K562 (cell line): ENCODE results near the gene TYSND1. TPM values are rescaled to one million over a fixed set of nuclear protein-coding genes. Genes with fewer than 3 reads are reported as not detected.

Experiments
- ATAC-seq: fragments of 200-7000 bp; cut with Tn5 transposase; 3 replicates; pipeline ENCODE4 v1.9.1; 2020; ENCODE audit warnings: moderate library complexity
- BruUV-seq: library from RNA; stranded (reverse); fragments of 400-500 nt; replicated peaks from 2 replicates; lab custom pipeline; 2021; lab: Mats Ljungman, UMichigan
- CTCF ChIA-PET: fragments of 300-600 bp; formaldehyde crosslinking; extraction: SDS; loops from one replicate; lab custom pipeline; 2021; ENCODE audit warnings: low intra/inter-chr PET ratio; lab: Yijun Ruan, JAX
- POLR2A ChIA-PET: fragments of 300-600, 350-650 bp; sonication (Branson Sonifier 250); formaldehyde crosslinking; extraction: SDS; loops from one replicate; lab custom pipeline; 2021; ENCODE audit warnings: antibody characterized with exemption, inconsistent platforms; lab: Yijun Ruan, JAX
- DNase-seq, 4 experiments: peaks; one replicate each; pipeline versions ENCODE4 v3.0.0 to v3.0.0-alpha.2; 2011 to 2018; ENCODE audit warnings: low spot score in 3 of 4, mixed read lengths in 3 of 4; ENCODE audit errors: extremely low read depth in 1 of 4
- FAIRE-seq: peaks from 2 replicates; lab custom pipeline; 2011; peaks lifted over from hg19 to GRCh38; lab: Jason Lieb, UNC
- H2AFZ ChIP-seq: 2 replicates; pipeline ENCODE4 v1.6.0; 2011; ENCODE audit warnings: low read depth, low read length, control low read depth, inconsistent platforms
- H3K27ac ChIP-seq: fragments of 200-600 bp; 3 replicates; pipeline ENCODE4 v1.8.0; 2011; ENCODE audit warnings: low read depth, mild to moderate bottlenecking, control low read depth, inconsistent platforms, low read length, moderate library complexity, mixed read lengths; ENCODE audit errors: extremely low read depth
- H3K27me3 ChIP-seq, 2 experiments: fragments of 300-600 bp in 1 of 2; 2 replicates in 1 of 2; 3 replicates in 1 of 2; pipeline versions ENCODE4 v1.6.0 to v1.8.0; 2011; ENCODE audit warnings: inconsistent platforms in 2 of 2, low read length in 2 of 2, mild to moderate bottlenecking in 1 of 2, mixed read lengths in 1 of 2, moderate library complexity in 1 of 2; ENCODE audit not compliant: control insufficient read depth in 2 of 2, insufficient read depth in 2 of 2
- H3K36me3 ChIP-seq: fragments of 300-600 bp; 3 replicates; pipeline ENCODE4 v1.8.0; 2011; ENCODE audit warnings: mild to moderate bottlenecking, low read length, inconsistent platforms; ENCODE audit not compliant: control insufficient read depth, insufficient read depth
- H3K4me1 ChIP-seq, 2 experiments: fragments of 200-600 bp in 1 of 2; replicated peaks in 1 of 2; 2 replicates in 1 of 2; 3 replicates in 1 of 2; pipeline versions ENCODE4 v1.5.1 to v1.8.0; 2011; ENCODE audit warnings: inconsistent platforms in 2 of 2, low read length in 2 of 2, mild to moderate bottlenecking in 1 of 2, mixed read lengths in 1 of 2, moderate library complexity in 1 of 2; ENCODE audit not compliant: control insufficient read depth in 2 of 2, insufficient read depth in 2 of 2
- H3K4me2 ChIP-seq: 2 replicates; pipeline ENCODE4 v1.6.1; 2011; ENCODE audit warnings: low read length, control low read depth, inconsistent platforms, mixed read lengths; ENCODE audit not compliant: insufficient read depth
- H3K4me3 ChIP-seq: fragments of 200-600 bp; sonication (generic), shearing (Covaris generic); 2 replicates; pipeline ENCODE4 v1.5.1; 2016; ENCODE audit warnings: control low read depth, inconsistent platforms
- H3K79me2 ChIP-seq: fragments of 200-600 bp; 3 replicates; pipeline ENCODE4 v1.8.0; 2011; ENCODE audit warnings: low read length, inconsistent platforms; ENCODE audit not compliant: control insufficient read depth, insufficient read depth
- H3K9ac ChIP-seq, 2 experiments: 2 replicates each; pipeline versions ENCODE4 v1.6.0 to v1.6.1; 2011; ENCODE audit warnings: low read depth in 2 of 2, low read length in 2 of 2, control low read depth in 1 of 2, inconsistent platforms in 1 of 2, mild to moderate bottlenecking in 1 of 2, mixed read lengths in 1 of 2; ENCODE audit not compliant: insufficient read depth in 1 of 2
- H3K9me1 ChIP-seq: one replicate; pipeline ENCODE4 v1.6.0; 2011; ENCODE audit warnings: inconsistent platforms, mild to moderate bottlenecking, low read length, moderate library complexity; ENCODE audit not compliant: control insufficient read depth, insufficient read depth
- H3K9me3 ChIP-seq: replicated peaks from 2 replicates; pipeline ENCODE4 v1.5.1; 2011; ENCODE audit warnings: low read depth, low read length, inconsistent platforms; ENCODE audit not compliant: control insufficient read depth, insufficient read depth
- H4K20me1 ChIP-seq: replicated peaks from 2 replicates; pipeline ENCODE4 v1.6.1; 2011; ENCODE audit warnings: low read length, inconsistent platforms, mixed read lengths; ENCODE audit not compliant: control insufficient read depth, insufficient read depth
- DNMT1 ChIP-seq: fragments of 450-650 bp; IDR thresholded peaks from 2 replicates; pipeline ENCODE4 v1.6.1; 2016; ENCODE audit warnings: antibody characterized with exemption, mild to moderate bottlenecking
- HDAC2 ChIP-seq: fragments of 450-650 bp; IDR thresholded peaks from 2 replicates; pipeline ENCODE4 v1.6.1; 2016; ENCODE audit warnings: mild to moderate bottlenecking
- PHF8 ChIP-seq: fragments of 200-600 bp; sonication (generic); IDR thresholded peaks from 2 replicates; pipeline ENCODE4 v1.6.1; 2012; ENCODE audit warnings: mixed run types, mild to moderate bottlenecking, inconsistent platforms, low read length, moderate library complexity, borderline replicate concordance
- ZNF212 ChIP-seq: fragments of 450-650 bp; formaldehyde crosslinking; IDR thresholded peaks from 2 replicates; pipeline ENCODE4 v1.4.0; 2020; ENCODE audit warnings: mild to moderate bottlenecking
- WGBS: fragments of 100-300 bp; shearing (Covaris generic); methylation state at CpG from one replicate; pipeline ENCODE4 v1.1.6; 2016; ENCODE audit warnings: low coverage, mixed read lengths; ENCODE audit not compliant: insufficient coverage; ENCODE audit errors: missing lambda C conversion rate; 5-methylcytosine and 5-hydroxymethylcytosine counted together
- in situ Hi-C: fragments of 300-500 bp; cut with MboI; formaldehyde crosslinking; loops from 4 replicates; pipeline ENCODE4 v1.15.0; 2018; ENCODE audit warnings: inconsistent platforms, mixed read lengths
- intact Hi-C: fragments of 100-400 bp; cut with micrococcal nuclease; formaldehyde crosslinking; loops from 2 replicates; pipeline ENCODE4 v1.14.2; 2022
- polyA plus RNA-seq, 8 experiments: library from polyadenylated mRNA; depleted of rRNA in 4 of 8; stranded (reverse) in 5 of 8; unstranded in 3 of 8; fragments of >200 nt; fragmentation: Nextera tagmentation in 2 of 8; fragmentation: Illumina TruSeq in 1 of 8; extraction: Ambion mirVana in 2 of 8; extraction: Trizol in 1 of 8; gene quantifications; 2 replicates each; pipeline versions ENCODE4 v1.2.1 to v1.2.3, GENCODE V29; 2011 to 2014; ENCODE audit warnings: inconsistent platforms in 1 of 8, missing spikeins in 1 of 8
- total RNA-seq, 7 experiments: library from RNA; depleted of rRNA in 6 of 7; stranded (reverse); fragments of >200 nt in 6 of 7; fragmentation: Illumina TruSeq in 2 of 7; extraction: Trizol in 2 of 7; gene quantifications; 2 replicates each; pipeline versions ENCODE4 v1.2.1 to v1.2.3, GENCODE V29; 2011 to 2021; ENCODE audit warnings: low replicate concordance in 1 of 7
- TF ChIP-seq, protein P1 (sequence below), 2 experiments: fragments of 450-650 bp; IDR thresholded peaks; 2 replicates each; pipeline ENCODE4 v1.6.1; 2016
- TF ChIP-seq, protein P2 (sequence below): fragments of 450-650 bp; IDR thresholded peaks from 2 replicates; pipeline ENCODE4 v1.6.1; 2017; ENCODE audit warnings: antibody characterized with exemption, mild to moderate bottlenecking
- TF ChIP-seq, protein P3 (sequence below): sonication (generic); formaldehyde crosslinking; IDR thresholded peaks from 2 replicates; pipeline ENCODE4 v1.8.0; 2022; ENCODE audit warnings: mild to moderate bottlenecking, missing genetic modification reagents

Gene TYSND1
- total and polyA plus RNA-seq, 9 of the 15 experiments (the other 6 are each of a cell fraction or from before 2014, with no cell fraction given): 0.60 to 2.0 (median 1.3) TPM

DNA sequence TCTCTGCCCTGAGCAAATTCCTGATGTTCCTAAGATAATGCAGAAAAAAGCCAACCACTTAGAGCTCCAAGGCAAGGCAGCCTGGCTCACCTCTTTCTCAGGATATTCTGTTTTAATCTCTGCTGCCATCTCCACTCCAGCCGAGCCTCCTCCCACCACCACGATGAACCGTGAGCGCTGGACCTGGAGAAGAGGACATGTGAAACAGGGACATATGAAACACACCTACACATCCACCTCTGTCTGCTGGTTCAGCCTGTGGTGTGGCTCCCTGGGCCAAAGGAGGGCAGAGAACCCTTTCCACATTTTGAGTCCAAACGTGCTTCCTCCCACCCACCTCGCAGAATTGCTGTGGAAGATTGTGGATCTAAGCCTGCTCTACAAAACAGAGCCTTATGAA, 26.1 kb downstream of the TYSND1 start:
- H2AFZ ChIP-seq: no peak overlapping the region
- no peaks in the 10 kb centered on the region; a peak in 1 of 5 replicates for H3K27me3 ChIP-seq
- intact Hi-C loops (no loop called here), in situ Hi-C loops (no loop called here)
- no peak overlapping the region for H3K4me3 ChIP-seq
- H3K79me2 ChIP-seq: no peaks in the 10 kb centered on the region
- H3K27ac ChIP-seq: no peak overlapping the region
- no TSS peak for BruUV-seq
- ChIA-PET CTCF (no interaction called here), POLR2A (interaction anchor here (1.2 kb wide), 2 partner anchors 11 to 49 kb away, joined by 3 read pairs; no protein-coding TSS in a partner anchor)
- H3K36me3 ChIP-seq: peaks cover 23% of the 10 kb centered on the region; the same call in 2 of the 3 replicates
- H3K4me2 ChIP-seq: no peak overlapping the region
- peaks cover 4% of the 10 kb centered on the region for H3K9me1 ChIP-seq
- no peak for DNase-seq
- TF ChIP-seq PHF8 (no peak), DNMT1 (no peak), HDAC2 (no peak), ZNF212 (no peak)
- TF ChIP-seq, protein P1, sequence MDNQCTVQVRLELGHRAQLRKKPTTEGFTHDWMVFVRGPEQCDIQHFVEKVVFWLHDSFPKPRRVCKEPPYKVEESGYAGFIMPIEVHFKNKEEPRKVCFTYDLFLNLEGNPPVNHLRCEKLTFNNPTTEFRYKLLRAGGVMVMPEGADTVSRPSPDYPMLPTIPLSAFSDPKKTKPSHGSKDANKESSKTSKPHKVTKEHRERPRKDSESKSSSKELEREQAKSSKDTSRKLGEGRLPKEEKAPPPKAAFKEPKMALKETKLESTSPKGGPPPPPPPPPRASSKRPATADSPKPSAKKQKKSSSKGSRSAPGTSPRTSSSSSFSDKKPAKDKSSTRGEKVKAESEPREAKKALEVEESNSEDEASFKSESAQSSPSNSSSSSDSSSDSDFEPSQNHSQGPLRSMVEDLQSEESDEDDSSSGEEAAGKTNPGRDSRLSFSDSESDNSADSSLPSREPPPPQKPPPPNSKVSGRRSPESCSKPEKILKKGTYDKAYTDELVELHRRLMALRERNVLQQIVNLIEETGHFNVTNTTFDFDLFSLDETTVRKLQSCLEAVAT (IDR thresholded peaks at IDR 0.05): no peak
- TF ChIP-seq, protein P2, sequence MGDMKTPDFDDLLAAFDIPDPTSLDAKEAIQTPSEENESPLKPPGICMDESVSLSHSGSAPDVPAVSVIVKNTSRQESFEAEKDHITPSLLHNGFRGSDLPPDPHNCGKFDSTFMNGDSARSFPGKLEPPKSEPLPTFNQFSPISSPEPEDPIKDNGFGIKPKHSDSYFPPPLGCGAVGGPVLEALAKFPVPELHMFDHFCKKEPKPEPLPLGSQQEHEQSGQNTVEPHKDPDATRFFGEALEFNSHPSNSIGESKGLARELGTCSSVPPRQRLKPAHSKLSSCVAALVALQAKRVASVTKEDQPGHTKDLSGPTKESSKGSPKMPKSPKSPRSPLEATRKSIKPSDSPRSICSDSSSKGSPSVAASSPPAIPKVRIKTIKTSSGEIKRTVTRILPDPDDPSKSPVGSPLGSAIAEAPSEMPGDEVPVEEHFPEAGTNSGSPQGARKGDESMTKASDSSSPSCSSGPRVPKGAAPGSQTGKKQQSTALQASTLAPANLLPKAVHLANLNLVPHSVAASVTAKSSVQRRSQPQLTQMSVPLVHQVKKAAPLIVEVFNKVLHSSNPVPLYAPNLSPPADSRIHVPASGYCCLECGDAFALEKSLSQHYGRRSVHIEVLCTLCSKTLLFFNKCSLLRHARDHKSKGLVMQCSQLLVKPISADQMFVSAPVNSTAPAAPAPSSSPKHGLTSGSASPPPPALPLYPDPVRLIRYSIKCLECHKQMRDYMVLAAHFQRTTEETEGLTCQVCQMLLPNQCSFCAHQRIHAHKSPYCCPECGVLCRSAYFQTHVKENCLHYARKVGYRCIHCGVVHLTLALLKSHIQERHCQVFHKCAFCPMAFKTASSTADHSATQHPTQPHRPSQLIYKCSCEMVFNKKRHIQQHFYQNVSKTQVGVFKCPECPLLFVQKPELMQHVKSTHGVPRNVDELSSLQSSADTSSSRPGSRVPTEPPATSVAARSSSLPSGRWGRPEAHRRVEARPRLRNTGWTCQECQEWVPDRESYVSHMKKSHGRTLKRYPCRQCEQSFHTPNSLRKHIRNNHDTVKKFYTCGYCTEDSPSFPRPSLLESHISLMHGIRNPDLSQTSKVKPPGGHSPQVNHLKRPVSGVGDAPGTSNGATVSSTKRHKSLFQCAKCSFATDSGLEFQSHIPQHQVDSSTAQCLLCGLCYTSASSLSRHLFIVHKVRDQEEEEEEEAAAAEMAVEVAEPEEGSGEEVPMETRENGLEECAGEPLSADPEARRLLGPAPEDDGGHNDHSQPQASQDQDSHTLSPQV: no peak
- TF ChIP-seq, protein P3, sequence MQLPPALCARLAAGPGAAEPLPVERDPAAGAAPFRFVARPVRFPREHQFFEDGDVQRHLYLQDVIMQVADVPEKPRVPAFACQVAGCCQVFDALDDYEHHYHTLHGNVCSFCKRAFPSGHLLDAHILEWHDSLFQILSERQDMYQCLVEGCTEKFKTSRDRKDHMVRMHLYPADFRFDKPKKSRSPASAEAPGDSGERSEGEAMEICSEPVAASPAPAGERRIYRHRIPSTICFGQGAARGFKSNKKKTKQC (CRISPR knock-in tag): no peak
- no peak overlapping the region for H3K9ac ChIP-seq
- H4K20me1 ChIP-seq: peaks cover 10% of the 10 kb centered on the region
- ATAC-seq: no peak
- H3K4me1 ChIP-seq: peaks cover 4 to 5% of the 10 kb centered on the region in 2 experiments; a peak in 4 of 5 replicates
- FAIRE-seq: no peak
- no peaks in the 10 kb centered on the region for H3K9me3 ChIP-seq
- 40% methylated on average over 6 of the region's 6 CpGs for WGBS
